IMR-90 (cell line): Measurements from ENCODE around the gene SLC22A31. TPM values are rescaled to one million over a fixed set of nuclear protein-coding genes. Genes with fewer than 3 reads are reported as not detected.

Experiments used
- ATAC-seq: fragments of 200-7000 bp; cut with Tn5 transposase; 2 replicates; pipeline ENCODE4 v1.9.1; 2020; ENCODE audit warnings: low read depth, mild to moderate bottlenecking, moderate library complexity
- BruUV-seq: library from RNA; stranded (reverse); fragments of 400-500 nt; replicated peaks from 2 replicates; lab custom pipeline; 2021; lab: Mats Ljungman, UMichigan
- CTCF ChIA-PET: fragments of 300-600 bp; formaldehyde crosslinking; extraction: SDS; loops from one replicate; lab custom pipeline; 2021; ENCODE audit warnings: antibody characterized with exemption; lab: Yijun Ruan, JAX
- POLR2A ChIA-PET: fragments of 300-600 bp; sonication (Branson Sonifier 250); formaldehyde crosslinking; loops from one replicate; lab custom pipeline; 2022; ENCODE audit warnings: antibody characterized with exemption; ENCODE audit not compliant: unreplicated experiment; lab: Charles Lee
- DNase-seq: peaks from one replicate; pipeline ENCODE4 v3.0.0; 2013
- H2AFZ ChIP-seq: replicated peaks from 2 replicates; pipeline ENCODE3; 2013; ENCODE audit warnings: low read length, mild to moderate bottlenecking; ENCODE audit not compliant: poor library complexity
- H2AK5ac ChIP-seq: 2 replicates; pipeline ENCODE4 v1.6.1; 2013; ENCODE audit warnings: low read depth, low read length, inconsistent platforms
- H2AK9ac ChIP-seq: replicated peaks from 2 replicates; pipeline ENCODE3; 2013; ENCODE audit warnings: mild to moderate bottlenecking, low read depth, low read length, moderate library complexity; ENCODE audit not compliant: poor library complexity
- H2BK120ac ChIP-seq: 2 replicates; pipeline ENCODE4 v1.6.1; 2013; ENCODE audit warnings: low read depth, low read length, inconsistent platforms
- H2BK15ac ChIP-seq: 3 replicates; pipeline ENCODE4 v1.6.1; 2013; ENCODE audit warnings: low read depth, low read length, inconsistent platforms
- H2BK20ac ChIP-seq: 2 replicates; pipeline ENCODE4 v1.6.1; 2013; ENCODE audit warnings: low read depth, mild to moderate bottlenecking, inconsistent platforms, low read length, moderate library complexity
- H2BK5ac ChIP-seq: 2 replicates; pipeline ENCODE4 v1.6.1; 2013; ENCODE audit warnings: mild to moderate bottlenecking, low read depth, low read length, inconsistent platforms; ENCODE audit not compliant: poor library complexity, severe bottlenecking
- H3K14ac ChIP-seq: replicated peaks from 2 replicates; pipeline ENCODE4 v1.6.1; 2013; ENCODE audit warnings: low read depth, low read length, inconsistent platforms
- H3K18ac ChIP-seq: 2 replicates; pipeline ENCODE4 v1.6.1; 2013; ENCODE audit warnings: low read depth, low read length, control low read depth
- H3K23ac ChIP-seq: 2 replicates; pipeline ENCODE4 v1.6.1; 2013; ENCODE audit warnings: low read depth, low read length, inconsistent platforms
- H3K27ac ChIP-seq: 2 replicates; pipeline ENCODE4 v1.5.1; 2013; ENCODE audit warnings: mild to moderate bottlenecking, control low read depth, low read length; ENCODE audit not compliant: insufficient read depth
- H3K27me3 ChIP-seq: 2 replicates; pipeline ENCODE4 v1.6.1; 2013; ENCODE audit warnings: low read length; ENCODE audit not compliant: control insufficient read depth, insufficient read depth
- H3K36me3 ChIP-seq: 2 replicates; pipeline ENCODE4 v1.6.1; 2013; ENCODE audit warnings: low read length, mixed read lengths; ENCODE audit not compliant: control insufficient read depth, insufficient read depth
- H3K4ac ChIP-seq: 2 replicates; pipeline ENCODE4 v1.6.1; 2013; ENCODE audit warnings: low read depth, low read length, inconsistent platforms
- H3K4me1 ChIP-seq: 2 replicates; pipeline ENCODE4 v1.6.1; 2013; ENCODE audit warnings: low read length, mixed read lengths; ENCODE audit not compliant: control insufficient read depth, insufficient read depth
- H3K4me2 ChIP-seq: 2 replicates; pipeline ENCODE4 v1.6.1; 2013; ENCODE audit warnings: low read depth, mild to moderate bottlenecking, control low read depth, low read length, moderate library complexity
- H3K4me3 ChIP-seq: 2 replicates; pipeline ENCODE4 v1.5.1; 2013; ENCODE audit warnings: low read depth, mild to moderate bottlenecking, control low read depth, low read length, moderate library complexity; ENCODE audit not compliant: insufficient read depth
- H3K56ac ChIP-seq: 2 replicates; pipeline ENCODE4 v1.6.1; 2013; ENCODE audit warnings: low read length, inconsistent platforms; ENCODE audit not compliant: insufficient read depth; ENCODE audit errors: extremely low read depth
- H3K79me1 ChIP-seq, 2 experiments: 2 replicates each; pipeline ENCODE4 v1.6.1; 2013; ENCODE audit warnings: low read length in 2 of 2, inconsistent platforms in 1 of 2, low read depth in 1 of 2
- H3K9ac ChIP-seq: 2 replicates; pipeline ENCODE4 v1.6.1; 2013; ENCODE audit warnings: low read depth, low read length, control low read depth
- H3K9me1 ChIP-seq: 2 replicates; pipeline ENCODE4 v1.6.1; 2013; ENCODE audit warnings: low read length, inconsistent platforms; ENCODE audit not compliant: insufficient read depth
- H3K9me3 ChIP-seq: 2 replicates; pipeline ENCODE4 v1.6.1; 2013; ENCODE audit warnings: low read length; ENCODE audit not compliant: control insufficient read depth, insufficient read depth
- H4K20me1 ChIP-seq: 2 replicates; pipeline ENCODE4 v1.6.1; 2013; ENCODE audit warnings: low read length, inconsistent platforms; ENCODE audit not compliant: insufficient read depth
- H4K5ac ChIP-seq: 2 replicates; pipeline ENCODE4 v1.6.1; 2013; ENCODE audit warnings: mild to moderate bottlenecking, low read depth, low read length, control low read depth
- H4K8ac ChIP-seq, 2 experiments: 2 replicates each; pipeline ENCODE4 v1.6.1; 2013; ENCODE audit warnings: low read depth in 2 of 2, low read length in 2 of 2, control low read depth in 1 of 2, inconsistent platforms in 1 of 2
- H4K91ac ChIP-seq: 2 replicates; pipeline ENCODE4 v1.6.1; 2013; ENCODE audit warnings: low read depth, low read length, inconsistent platforms; ENCODE audit not compliant: insufficient read depth
- BHLHE40 ChIP-seq: fragments of 150-350 bp; IDR thresholded peaks from 2 replicates; pipeline ENCODE4 v1.6.1; 2016; ENCODE audit warnings: mild to moderate bottlenecking, low read depth, low read length
- CEBPB ChIP-seq: IDR thresholded peaks from 2 replicates; pipeline ENCODE4 v1.6.1; 2012; ENCODE audit warnings: low read depth, low read length, improper control_type of control experiment
- CHD1 ChIP-seq: IDR thresholded peaks from 2 replicates; pipeline ENCODE4 v1.6.1; 2012; ENCODE audit warnings: low read depth, low read length, improper control_type of control experiment
- CTCF ChIP-seq: conservative IDR thresholded peaks from 2 replicates; pipeline ENCODE4 v1.5.1; 2012; ENCODE audit warnings: mild to moderate bottlenecking, low read depth, low read length, improper control_type of control experiment
- ELK1 ChIP-seq: fragments of 150-350 bp; IDR thresholded peaks from 2 replicates; pipeline ENCODE4 v1.6.1; 2016; ENCODE audit warnings: low read depth, mild to moderate bottlenecking, low read length, moderate library complexity, borderline replicate concordance
- FOS ChIP-seq: fragments of 150-350 bp; IDR thresholded peaks from 2 replicates; pipeline ENCODE4 v1.6.1; 2016; ENCODE audit warnings: low read depth, low read length
- POLR2A ChIP-seq: IDR thresholded peaks from 2 replicates; pipeline ENCODE4 v1.6.1; 2012; ENCODE audit warnings: mild to moderate bottlenecking, low read depth, low read length
- RFX5 ChIP-seq: IDR thresholded peaks from 2 replicates; pipeline ENCODE4 v1.8.0; 2012; ENCODE audit warnings: low read depth, mild to moderate bottlenecking, low read length, moderate library complexity
- WGBS, 2 experiments: methylation state at CpG; one replicate each; pipeline versions ENCODE4 v1.1.5 to v1.1.7; 2013; ENCODE audit warnings: missing lambda C conversion rate in 2 of 2; ENCODE audit not compliant: insufficient read length in 1 of 2; ENCODE audit errors: extremely low coverage in 2 of 2; 5-methylcytosine and 5-hydroxymethylcytosine counted together
- dilution Hi-C: fragments of 300-500 bp; cut with HindIII; formaldehyde crosslinking; loops from one replicate; pipeline ENCODE4 v1.14.3; 2018; ENCODE audit warnings: low sequenced_read_pairs; ENCODE audit not compliant: unreplicated experiment
- in situ Hi-C: fragments of 300-500 bp; cut with MboI; formaldehyde crosslinking; loops from 3 replicates; pipeline ENCODE4 v1.14.3; 2019; ENCODE audit warnings: low sequenced_read_pairs, inconsistent platforms, mixed read lengths
- intact Hi-C: fragments of 100-400 bp; cut with micrococcal nuclease; formaldehyde crosslinking; loops from 2 replicates; pipeline ENCODE4 v1.10.0; 2022
- polyA plus RNA-seq, 3 experiments: library from polyadenylated mRNA; depleted of rRNA; stranded (reverse); fragments of >200 nt; gene quantifications; 2 replicates each; pipeline ENCODE4 v1.2.3, GENCODE V29; 2012; ENCODE audit warnings: low replicate concordance in 1 of 3
- total RNA-seq: library from RNA; depleted of rRNA; stranded (reverse); fragments of >200 nt; gene quantifications from 2 replicates; pipeline ENCODE4 v1.2.3, GENCODE V29; 2012

Gene SLC22A31
- total and polyA plus RNA-seq, 2 of the 4 experiments (the other 2 are of a cell fraction): 0.18 to 5.5 TPM

- dilution Hi-C loops: no loop called here
- Histone ChIP-seq H3K27ac (no peak overlapping the region), H3K4ac (no peak overlapping the region), H4K5ac (no peak overlapping the region), H3K23ac (no peak overlapping the region), H4K91ac (no peak overlapping the region), H3K18ac (no peak overlapping the region), H3K56ac (no peak overlapping the region), H3K9ac (no peak overlapping the region), H4K8ac (no peak overlapping the region), H2BK120ac (no peak overlapping the region), H3K9me1 (no peaks in the 10 kb centered on the region), H3K79me1 (no peaks in the 10 kb centered on the region), H3K4me3 (no peak overlapping the region), H2BK15ac (no peak overlapping the region), H4K20me1 (no peaks in the 10 kb centered on the region; the same call in 1 of the 2 replicates), H3K9me3 (no peaks in the 10 kb centered on the region), H2AK5ac (no peak overlapping the region), H2AK9ac (no peak overlapping the region), H2AFZ (no peak overlapping the region), H2BK5ac (no peak overlapping the region), H3K27me3 (peaks cover 46% of the 10 kb centered on the region), H3K36me3 (no peaks in the 10 kb centered on the region), H3K4me1 (no peaks in the 10 kb centered on the region), H3K4me2 (no peak overlapping the region), H2BK20ac (no peak overlapping the region), H3K14ac (no peak overlapping the region)
- no peak for TF ChIP-seq ELK1
- no peak for TF ChIP-seq POLR2A
- TF ChIP-seq FOS: no peak
- no peak for TF ChIP-seq CHD1
- TF ChIP-seq RFX5: no peak
- no peak for TF ChIP-seq CTCF
- TF ChIP-seq CEBPB: no peak
- no peak for TF ChIP-seq BHLHE40
- POLR2A ChIA-PET: no interaction called here
- no TSS peak for BruUV-seq
- intact Hi-C loops: no loop called here
- ATAC-seq: no peak
- in situ Hi-C loops: no loop called here
- no peak for DNase-seq
- CTCF ChIA-PET: no interaction called here
- WGBS, 2 experiments: 67% methylated on average over 5 of the region's 12 CpGs; no CpG with 5 or more reads in 1 of the 2 experiments
These were observed 22.8 kb downstream of the SLC22A31 start for GRCh38 chr16:89177501-89177900.
